K562 (cell line): ENCODE measurements around the gene SLC25A21.

Experiments used
- CTCF ChIP-seq, 3 experiments: IDR thresholded peaks in 2 of 3; conservative IDR thresholded peaks in 1 of 3; 2 replicates each; pipeline ENCODE4 v1.5.1; 2011 to 2012; ENCODE audit warnings: low read length in 3 of 3, mild to moderate bottlenecking in 3 of 3, control low read depth in 2 of 3, improper control_type of control experiment in 1 of 3, inconsistent platforms in 1 of 3, low read depth in 1 of 3, mixed read lengths in 1 of 3, moderate library complexity in 1 of 3; ENCODE audit not compliant: insufficient read depth in 2 of 3
- MAX ChIP-seq: sonication (generic); formaldehyde crosslinking; IDR thresholded peaks from 2 replicates; pipeline ENCODE4 v1.9.0; 2022; ENCODE audit warnings: mild to moderate bottlenecking, missing genetic modification reagents
- SMAD1 ChIP-seq: fragments of 150-350 bp; IDR thresholded peaks from 2 replicates; pipeline ENCODE4 v1.6.1; 2014; ENCODE audit warnings: low read length, low read depth; ENCODE audit not compliant: partially characterized antibody
- TCF7 ChIP-seq: sonication (generic); IDR thresholded peaks from 2 replicates; pipeline ENCODE4 v1.6.1; 2016; ENCODE audit warnings: antibody characterized with exemption, borderline replicate concordance
- TEAD2 ChIP-seq: fragments of 450-650 bp; IDR thresholded peaks from 2 replicates; pipeline ENCODE4 v1.6.1; 2016; ENCODE audit warnings: missing genetic modification characterization, control low read depth, missing compliant biosample characterization
- ZBTB40 ChIP-seq, 2 experiments: fragments of 450-650 bp in 1 of 2; sonication (generic) in 1 of 2; formaldehyde crosslinking in 1 of 2; IDR thresholded peaks; 2 replicates each; pipeline versions ENCODE4 v1.7.1 to v1.9.0; 2016 to 2022; ENCODE audit warnings: inconsistent platforms in 1 of 2, mild to moderate bottlenecking in 1 of 2, missing genetic modification reagents in 1 of 2

- TF ChIP-seq TCF7 = no peak
- no peak for TF ChIP-seq TEAD2 (tag)
- no peak for TF ChIP-seq CTCF (IDR thresholded peaks at IDR 0.05 in 2 of 3, conservative IDR thresholded peaks at IDR 0.05 in 1 of 3; ENCODE audit: insufficient read depth in 2 of 3, low read depth in 1 of 3, low read length in 3 of 3)
- TF ChIP-seq ZBTB40 (IDR thresholded peaks at IDR 0.05) = no peak
- TF ChIP-seq ZBTB40 (CRISPR knock-in tag; IDR thresholded peaks at IDR 0.05) = no peak
- no peak for TF ChIP-seq SMAD1
- TF ChIP-seq MAX (CRISPR knock-in tag) = no peak
These were observed 354.2 kb downstream of the SLC25A21 start for GRCh38 chr14:36818246-36818645.
